GM12801 (cell line): ENCODE results near the gene SUOX.

Experiments
- CTCF ChIP-seq: IDR thresholded peaks from one replicate; pipeline ENCODE4 v1.5.1; 2011; ENCODE audit warnings: control low read depth; ENCODE audit not compliant: insufficient read length; ENCODE audit errors: extremely low read depth

The SUOX gene

GRCh38 chr12:56010111-56010570, 13.1 kb downstream of the SUOX start:
- TF ChIP-seq CTCF, result no peak

- TF ChIP-seq CTCF, result no peak
Measured at GRCh38 chr12:56011509-56012090, 14.5 kb downstream of the SUOX start.

- no peak for TF ChIP-seq CTCF
Measured at GRCh38 chr12:56013482-56013881, 16.4 kb downstream of the SUOX start.

GRCh38 chr12:56014205-56014604, 17.1 kb downstream of the SUOX start:
- no peak for TF ChIP-seq CTCF

GRCh38 chr12:56017181-56017580, 20.1 kb downstream of the SUOX start:
- no peak for TF ChIP-seq CTCF

GRCh38 chr12:56018356-56018755, 21.3 kb downstream of the SUOX start:
- TF ChIP-seq CTCF, result no peak

GRCh38 chr12:56020423-56021184, 23.5 kb downstream of the SUOX start, which contains the start of gene IKZF4:
Gene IKZF4, plus strand, starts transcription at chr12:56021043. Its CDS starts 451 bp downstream, at chr12:56021494.
- no peak for TF ChIP-seq CTCF
